ENCODE results near the gene HFM1.
"Not testable (repeated sequence)": the region's sequence is repeated elsewhere in the genome, so short reads cannot be mapped to it uniquely, and the experiment has no call there.

HFM1 gene

GRCh38 chr1:91400133-91400725 lies 4.4 kb downstream of the HFM1 start:
- H3K27ac Mint-ChIP-seq: no peak overlapping the region
- no peaks in the 10 kb centered on the region for H3K36me3 Mint-ChIP-seq
- ATAC-seq: no peak
- H3K4me1 Mint-ChIP-seq: peaks cover 5% of the 10 kb centered on the region
- no peaks in the 10 kb centered on the region for H3K9me3 Mint-ChIP-seq
- no peak overlapping the region for H3K4me3 Mint-ChIP-seq
- no peak for DNase-seq (ENCODE audit: low spot score in 2 of 2)

DNA sequence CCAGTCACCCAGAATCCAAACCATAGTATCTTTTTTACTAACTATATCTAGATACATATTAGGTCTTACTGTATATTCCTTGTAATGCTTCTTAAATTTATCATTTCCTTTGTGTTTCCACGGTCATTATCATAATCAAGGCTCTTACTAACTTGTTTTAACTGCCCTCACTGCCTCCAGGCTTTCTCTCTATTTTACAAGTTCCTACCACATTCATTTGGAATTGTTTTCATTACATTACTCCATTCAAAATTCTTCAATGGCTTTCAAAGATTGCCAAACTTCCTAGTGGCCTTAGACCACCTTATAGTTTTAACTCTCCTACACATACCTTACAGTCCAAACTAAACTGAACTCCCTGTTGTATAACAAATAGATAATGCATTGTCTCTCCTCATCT lies 6.3 kb downstream of the HFM1 start:
- ATAC-seq (no peak), DNase-seq (ENCODE audit: low spot score in 2 of 2) (no peak)
- no peaks in the 10 kb centered on the region for H3K4me1 Mint-ChIP-seq
- no peak overlapping the region for H3K27ac Mint-ChIP-seq
- no peaks in the 10 kb centered on the region for H3K36me3 Mint-ChIP-seq
- H3K9me3 Mint-ChIP-seq: no peaks in the 10 kb centered on the region
- H3K4me3 Mint-ChIP-seq: no peak overlapping the region

GRCh38 chr1:91397605-91398004 lies 7.0 kb downstream of the HFM1 start:
- no peaks in the 10 kb centered on the region for H3K36me3 Mint-ChIP-seq
- H3K9me3 Mint-ChIP-seq: no peaks in the 10 kb centered on the region

GRCh38 chr1:91393042-91393441 lies 11.6 kb downstream of the HFM1 start:
- Mint-ChIP-seq H3K4me3 (no peak overlapping the region), H3K9me3 (no peaks in the 10 kb centered on the region), H3K27ac (no peak overlapping the region), H3K36me3 (no peaks in the 10 kb centered on the region), H3K4me1 (no peaks in the 10 kb centered on the region)
- ATAC-seq (no peak), DNase-seq (ENCODE audit: low spot score in 2 of 2) (no peak)

More at GRCh38 chr1:91397605-91398004, 7.0 kb downstream of the HFM1 start:
- no peak overlapping the region for H3K4me3 Mint-ChIP-seq
- no peaks in the 10 kb centered on the region for H3K4me1 Mint-ChIP-seq
- DNase-seq (ENCODE audit: low spot score in 2 of 2) (no peak), ATAC-seq (no peak)
- H3K27ac Mint-ChIP-seq: no peak overlapping the region

GRCh38 chr1:91386109-91386508 lies 18.5 kb downstream of the HFM1 start:
- Mint-ChIP-seq H3K4me1 (no peaks in the 10 kb centered on the region), H3K4me3 (no peak overlapping the region), H3K36me3 (no peaks in the 10 kb centered on the region), H3K27ac (no peak overlapping the region), H3K9me3 (no peaks in the 10 kb centered on the region)
- ATAC-seq (no peak), DNase-seq (ENCODE audit: low spot score in 2 of 2) (no peak)

GRCh38 chr1:91383456-91383855 lies 21.2 kb downstream of the HFM1 start:
- ATAC-seq (no peak), DNase-seq (ENCODE audit: low spot score in 2 of 2) (no peak)
- Mint-ChIP-seq H3K4me3 (no peak overlapping the region), H3K4me1 (no peaks in the 10 kb centered on the region), H3K27ac (no peak overlapping the region), H3K9me3 (no peaks in the 10 kb centered on the region), H3K36me3 (no peaks in the 10 kb centered on the region)

DNA sequence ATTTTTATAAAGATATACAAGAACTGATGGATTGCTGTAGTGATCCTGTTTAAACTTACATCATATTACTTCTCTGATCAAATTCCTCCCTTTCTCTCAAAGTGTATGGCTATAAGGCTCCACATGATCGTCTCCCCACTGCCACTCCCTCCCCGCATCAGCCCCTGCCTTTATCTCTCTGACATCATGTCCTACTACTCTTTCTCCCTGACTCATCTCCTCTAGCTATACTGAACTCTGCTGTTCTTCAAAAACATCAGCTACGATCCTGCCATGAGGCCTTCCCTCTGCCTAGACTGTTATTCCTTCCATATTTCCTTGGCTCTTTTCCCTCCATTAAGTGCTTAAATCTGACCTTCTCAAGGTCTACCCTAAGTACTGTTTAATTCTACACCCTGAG lies 22.8 kb downstream of the HFM1 start:
- Mint-ChIP-seq H3K36me3 (no peaks in the 10 kb centered on the region), H3K4me1 (no peaks in the 10 kb centered on the region), H3K27ac (no peak overlapping the region), H3K4me3 (no peak overlapping the region), H3K9me3 (no peaks in the 10 kb centered on the region)
- ATAC-seq (no peak), DNase-seq (ENCODE audit: low spot score in 2 of 2) (no peak)

GRCh38 chr1:91374086-91374485 lies 30.6 kb downstream of the HFM1 start:
- no peak overlapping the region for H3K4me3 Mint-ChIP-seq
- no peaks in the 10 kb centered on the region for H3K4me1 Mint-ChIP-seq
- ATAC-seq (no peak), DNase-seq (ENCODE audit: low spot score in 2 of 2) (no peak)
- no peaks in the 10 kb centered on the region for H3K36me3 Mint-ChIP-seq
- H3K9me3 Mint-ChIP-seq: peaks cover 6% of the 10 kb centered on the region
- no peak overlapping the region for H3K27ac Mint-ChIP-seq

DNA sequence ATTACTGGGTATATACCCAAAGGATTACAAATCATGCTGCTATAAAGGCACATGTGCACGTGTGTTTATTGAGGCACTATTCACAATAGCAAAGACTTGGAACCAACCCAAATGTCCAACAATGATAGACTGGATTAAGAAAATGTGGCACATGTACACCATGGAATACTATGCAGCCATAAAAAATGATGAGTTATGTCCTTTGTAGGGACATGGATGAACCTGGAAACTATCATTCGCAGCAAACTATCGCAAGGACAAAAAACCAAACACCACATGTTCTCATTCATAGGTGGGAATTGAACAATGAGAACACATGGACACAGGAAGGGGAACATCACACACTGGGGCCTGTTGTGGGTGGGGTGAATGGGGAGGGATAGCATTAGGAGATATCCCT lies 32.4 kb downstream of the HFM1 start:
- DNase-seq (ENCODE audit: low spot score in 2 of 2); H3K9me3 Mint-ChIP-seq; H3K4me3 Mint-ChIP-seq; H3K27ac Mint-ChIP-seq; ATAC-seq; H3K36me3 Mint-ChIP-seq; H3K4me1 Mint-ChIP-seq: not testable (repeated sequence)

DNA sequence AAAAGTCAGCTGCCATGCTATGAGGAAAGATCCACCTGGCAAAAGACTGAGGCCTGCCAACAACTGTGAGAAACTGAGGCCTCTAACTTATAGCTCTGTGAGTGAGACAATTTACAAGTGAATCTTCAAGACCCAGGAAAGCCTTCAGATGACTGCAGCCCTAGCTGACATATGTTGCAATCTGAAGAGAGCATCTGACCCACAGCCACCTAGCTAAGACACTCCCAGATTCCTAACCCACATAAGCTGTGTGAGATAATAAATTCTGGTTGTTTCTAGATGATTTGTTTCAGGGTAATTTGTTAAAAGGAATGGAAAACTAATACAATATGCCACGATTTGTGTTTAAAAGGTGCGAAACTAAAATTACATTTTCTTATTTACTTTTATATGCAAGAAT lies 55.1 kb downstream of the HFM1 start:
- Mint-ChIP-seq H3K9me3 (peaks cover 5% of the 10 kb centered on the region), H3K36me3 (no peaks in the 10 kb centered on the region), H3K4me1 (no peaks in the 10 kb centered on the region), H3K27ac (no peak overlapping the region), H3K4me3 (no peak overlapping the region)
- ATAC-seq (no peak), DNase-seq (ENCODE audit: low spot score in 2 of 2) (no peak)

DNA sequence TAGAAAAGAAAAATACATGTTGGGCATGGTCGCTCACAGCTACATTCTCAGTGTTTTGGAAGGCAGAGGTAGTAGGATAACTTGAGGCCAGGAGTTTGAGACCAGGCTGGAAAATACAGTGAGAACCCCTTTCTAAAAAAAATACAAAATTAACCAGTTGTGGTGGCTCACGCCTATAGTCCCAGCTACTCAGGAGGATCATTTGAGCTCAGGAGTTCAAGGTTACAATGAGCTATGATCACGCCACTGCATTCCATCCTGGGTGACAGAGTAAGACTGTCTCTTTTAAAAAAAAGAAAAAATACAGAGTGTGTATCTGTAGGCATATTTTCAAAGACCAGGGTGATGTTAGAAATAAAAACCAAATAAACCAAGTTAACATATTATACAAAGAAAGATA lies 57.8 kb downstream of the HFM1 start:
- no peaks in the 10 kb centered on the region for H3K36me3 Mint-ChIP-seq
- no peaks in the 10 kb centered on the region for H3K4me1 Mint-ChIP-seq
- ATAC-seq (no peak), DNase-seq (ENCODE audit: low spot score in 2 of 2) (no peak)
- no peak overlapping the region for H3K27ac Mint-ChIP-seq
- H3K9me3 Mint-ChIP-seq: no peaks in the 10 kb centered on the region
- no peak overlapping the region for H3K4me3 Mint-ChIP-seq

GRCh38 chr1:91345395-91346005 lies 59.1 kb downstream of the HFM1 start:
- Mint-ChIP-seq H3K4me3 (no peak overlapping the region), H3K9me3 (no peaks in the 10 kb centered on the region), H3K36me3 (no peaks in the 10 kb centered on the region), H3K4me1 (no peaks in the 10 kb centered on the region), H3K27ac (no peak overlapping the region)
- DNase-seq (ENCODE audit: low spot score in 2 of 2): no peak
- ATAC-seq: no peak

DNA sequence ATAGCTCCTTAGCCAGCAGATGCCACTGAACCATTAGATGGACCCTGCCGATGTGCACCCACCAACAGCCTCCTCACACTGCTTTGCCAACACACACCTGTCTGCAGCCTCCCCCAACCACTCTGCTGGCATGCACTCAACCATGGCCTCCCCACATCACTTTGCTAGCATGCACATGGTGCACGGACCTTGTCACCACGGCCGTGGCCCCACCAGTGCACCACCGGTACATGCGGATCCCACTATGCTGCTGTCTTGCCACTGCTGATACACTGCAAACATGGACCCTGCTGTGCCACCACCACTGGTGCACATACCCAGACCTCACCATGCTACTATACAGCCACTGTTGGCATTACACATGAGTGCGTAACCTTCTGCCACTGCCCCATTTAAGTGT lies 66.1 kb downstream of the HFM1 start:
- H3K4me3 Mint-ChIP-seq: no peak overlapping the region
- no peak overlapping the region for H3K27ac Mint-ChIP-seq
- ATAC-seq (no peak), DNase-seq (ENCODE audit: low spot score in 2 of 2) (no peak)
- no peaks in the 10 kb centered on the region for H3K36me3 Mint-ChIP-seq
- H3K9me3 Mint-ChIP-seq: no peaks in the 10 kb centered on the region
- H3K4me1 Mint-ChIP-seq: no peaks in the 10 kb centered on the region

GRCh38 chr1:91335603-91336002 lies 69.0 kb downstream of the HFM1 start:
- Mint-ChIP-seq H3K4me3 (no peak overlapping the region), H3K27ac (no peak overlapping the region), H3K36me3 (no peaks in the 10 kb centered on the region), H3K9me3 (no peaks in the 10 kb centered on the region), H3K4me1 (no peaks in the 10 kb centered on the region)
- DNase-seq (ENCODE audit: low spot score in 2 of 2) (no peak), ATAC-seq (no peak)

GRCh38 chr1:91334856-91335255 lies 69.8 kb downstream of the HFM1 start:
- no peaks in the 10 kb centered on the region for H3K4me1 Mint-ChIP-seq
- H3K4me3 Mint-ChIP-seq: no peak overlapping the region
- H3K27ac Mint-ChIP-seq: no peak overlapping the region
- ATAC-seq (no peak), DNase-seq (ENCODE audit: low spot score in 2 of 2) (no peak)
- no peaks in the 10 kb centered on the region for H3K9me3 Mint-ChIP-seq
- H3K36me3 Mint-ChIP-seq: no peaks in the 10 kb centered on the region

DNA sequence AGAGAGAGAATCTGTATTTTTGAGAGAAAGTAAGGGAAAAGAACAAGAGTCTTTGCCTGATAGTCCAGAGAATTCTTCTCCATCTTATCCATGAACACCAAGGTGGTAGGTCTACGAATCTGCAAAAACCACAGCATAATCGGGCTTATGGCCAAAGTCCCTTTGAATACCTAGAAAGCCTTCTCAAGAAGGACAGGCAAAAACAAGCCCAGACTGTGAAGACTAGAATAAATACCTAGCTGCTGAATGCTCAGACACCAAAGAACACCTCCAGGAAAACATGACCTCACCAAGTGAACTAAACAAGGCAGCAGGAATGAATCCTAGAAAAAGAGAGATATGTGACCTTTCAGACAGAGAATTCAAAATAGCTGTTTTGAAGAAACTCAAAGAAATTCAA lies 79.2 kb downstream of the HFM1 start:
- ATAC-seq: no peak
- Mint-ChIP-seq H3K36me3 (no peaks in the 10 kb centered on the region), H3K27ac (no peak overlapping the region), H3K4me3 (no peak overlapping the region), H3K9me3 (no peaks in the 10 kb centered on the region), H3K4me1 (no peaks in the 10 kb centered on the region)
- no peak for DNase-seq (ENCODE audit: low spot score in 2 of 2)

GRCh38 chr1:91314643-91315042 lies 90.0 kb downstream of the HFM1 start:
- no peaks in the 10 kb centered on the region for H3K4me1 Mint-ChIP-seq
- DNase-seq (ENCODE audit: low spot score in 2 of 2) (no peak), ATAC-seq (no peak)
- no peak overlapping the region for H3K27ac Mint-ChIP-seq
- no peaks in the 10 kb centered on the region for H3K36me3 Mint-ChIP-seq
- no peak overlapping the region for H3K4me3 Mint-ChIP-seq
- H3K9me3 Mint-ChIP-seq: peaks cover 2% of the 10 kb centered on the region

Measured in stimulated activated effector memory CD8-positive, alpha-beta T cell treated with anti-CD3 and anti-CD28 coated beads, Interleukin-12 subunit alpha, Interleukin-12 subunit beta, amount 100 ng/mL, for 72 hours (primary cell).